GM19240 (cell line): Measurements from ENCODE around the gene LLCFC1.

ENCODE experiments used
- DNase-seq: peaks from one replicate; pipeline ENCODE4 v3.0.0; 2011; ENCODE audit warnings: low spot score; ENCODE audit not compliant: insufficient read length

The LLCFC1 gene

DNA sequence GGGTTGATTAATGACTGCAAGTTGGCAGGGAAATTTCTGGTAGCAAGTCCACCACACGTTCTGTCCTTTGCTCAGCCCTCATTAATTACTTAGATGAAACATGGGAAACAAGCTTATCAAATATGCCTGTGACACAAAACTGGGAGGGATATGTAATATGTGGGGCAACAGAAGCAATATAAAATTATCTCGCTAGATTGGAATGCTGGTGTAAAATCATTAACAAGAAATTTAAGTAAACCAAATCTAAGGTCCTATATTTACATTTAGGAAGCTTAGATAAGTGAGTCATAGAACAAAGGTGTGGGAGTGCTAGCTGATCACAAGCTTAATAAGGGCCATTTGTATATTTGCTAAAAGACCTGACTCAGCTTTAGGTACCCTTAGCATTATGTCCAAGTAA lies 29.3 kb upstream of the LLCFC1 start:
- no peak for DNase-seq

DNA sequence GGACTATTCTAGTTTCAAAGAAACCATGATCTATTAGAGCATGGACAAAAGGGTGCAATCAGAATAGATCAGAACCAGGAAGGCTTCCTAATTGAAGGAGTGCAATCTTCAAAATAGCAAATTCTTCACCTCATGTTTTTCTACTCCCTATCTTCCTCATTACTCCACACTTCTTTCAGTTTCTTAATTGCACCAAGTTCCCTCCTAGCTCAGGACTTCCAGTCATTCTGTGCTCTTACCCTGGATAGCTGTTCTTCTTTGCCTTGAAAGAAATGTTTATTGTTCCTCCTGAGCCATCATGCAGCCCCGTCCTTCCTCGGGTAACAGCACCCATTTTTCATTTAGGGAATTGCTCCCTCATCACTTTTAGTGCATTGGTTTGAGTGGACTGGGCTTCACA lies 28.8 kb upstream of the LLCFC1 start:
- no peak for DNase-seq

DNA sequence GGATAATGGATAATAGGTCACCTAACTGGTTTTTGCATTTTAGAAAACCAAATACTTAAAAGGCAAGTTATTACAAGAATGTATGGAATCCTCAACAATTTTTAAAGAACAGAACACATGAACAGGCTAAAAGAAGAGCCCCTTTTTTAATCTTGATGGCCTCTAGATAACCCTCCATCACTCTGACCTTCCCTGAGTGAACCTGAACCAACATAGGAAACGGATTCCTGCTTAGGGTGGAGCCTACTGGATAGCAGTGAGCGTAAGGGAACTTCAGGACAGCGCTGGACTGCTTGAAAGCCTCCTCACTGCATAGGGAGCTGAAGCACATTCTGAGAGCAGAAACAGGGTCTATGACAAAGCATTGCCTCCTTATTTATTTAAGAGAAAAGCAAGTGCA lies 26.2 kb upstream of the LLCFC1 start:
- DNase-seq = no peak

DNA sequence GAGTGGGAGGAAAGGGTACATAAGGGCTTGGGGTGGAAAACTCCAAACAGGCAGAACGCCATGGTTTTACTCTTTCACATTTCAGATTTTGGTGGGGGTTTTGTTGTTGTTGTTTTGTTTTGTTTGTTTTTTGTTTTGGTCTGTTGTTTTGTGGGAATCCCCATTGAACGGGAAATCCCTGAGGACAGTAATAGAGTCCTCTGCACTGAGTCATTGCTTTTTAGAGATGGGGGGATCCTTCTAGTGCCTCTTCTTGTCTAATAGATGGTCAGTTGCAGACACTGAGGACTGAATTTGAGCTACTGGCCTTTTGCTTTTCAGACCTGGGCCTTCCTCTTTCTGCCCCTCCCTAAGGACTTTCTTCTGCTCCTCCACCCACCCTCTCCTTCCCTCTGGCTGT lies 25.7 kb upstream of the LLCFC1 start:
- DNase-seq = no peak

DNA sequence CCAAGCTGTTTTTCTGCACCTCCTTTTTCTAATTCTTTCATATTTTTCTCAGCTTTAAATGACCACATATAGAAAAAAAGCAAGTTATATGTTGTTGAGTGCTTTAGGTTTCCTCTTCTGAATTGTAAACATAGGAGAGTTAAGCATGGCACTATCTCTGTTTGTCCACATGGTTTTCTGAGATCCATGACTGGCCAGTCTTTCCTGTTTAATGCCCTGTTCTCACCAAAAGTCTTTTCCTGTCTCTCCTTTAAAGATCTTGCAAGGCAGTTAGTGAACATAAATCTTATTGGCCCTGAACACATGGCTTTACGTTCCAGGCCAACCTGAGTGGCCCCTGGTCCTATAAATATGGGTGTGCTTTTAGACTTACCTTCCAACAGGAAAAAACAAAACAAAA lies 25.2 kb upstream of the LLCFC1 start:
- DNase-seq = no peak

DNA sequence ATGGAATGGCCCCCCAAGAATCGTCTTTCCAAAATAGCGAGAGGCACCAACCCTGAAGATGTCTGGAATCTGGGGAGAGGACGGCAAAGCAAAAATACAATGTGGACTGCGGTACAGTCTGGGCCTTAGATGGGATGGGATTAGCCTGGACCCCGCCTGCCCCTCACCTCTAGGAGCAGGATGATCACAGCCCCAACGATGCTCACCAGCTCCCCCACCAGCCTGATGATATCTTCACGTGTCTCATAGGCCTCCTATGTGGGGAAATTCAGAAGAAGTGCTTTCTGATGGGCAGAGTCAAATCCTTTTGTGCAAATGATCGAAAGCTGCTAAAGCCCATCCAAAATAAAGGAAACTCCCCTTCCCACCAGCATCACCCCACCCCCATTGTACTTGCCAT lies 24.0 kb upstream of the LLCFC1 start:
- DNase-seq = no peak

DNA sequence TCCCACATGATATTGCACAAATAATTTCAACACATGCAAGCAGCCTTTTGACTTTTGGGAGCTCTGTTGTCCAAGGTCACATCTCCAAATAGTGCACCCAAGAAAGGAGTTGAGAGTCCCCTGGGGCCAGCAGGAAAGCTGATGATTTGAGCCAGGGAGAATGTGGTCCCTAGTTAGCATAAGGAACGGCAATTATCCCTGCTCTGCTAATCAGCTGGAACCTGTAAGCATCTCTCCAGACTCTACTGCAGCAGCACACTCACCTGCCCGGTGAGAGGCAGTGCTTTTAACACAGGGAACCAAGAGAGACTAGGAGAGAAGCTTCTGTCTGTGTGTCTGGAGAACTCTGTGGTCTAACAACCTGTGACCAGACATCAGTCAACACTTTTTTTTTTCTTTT lies 22.8 kb upstream of the LLCFC1 start:
- no peak for DNase-seq

DNA sequence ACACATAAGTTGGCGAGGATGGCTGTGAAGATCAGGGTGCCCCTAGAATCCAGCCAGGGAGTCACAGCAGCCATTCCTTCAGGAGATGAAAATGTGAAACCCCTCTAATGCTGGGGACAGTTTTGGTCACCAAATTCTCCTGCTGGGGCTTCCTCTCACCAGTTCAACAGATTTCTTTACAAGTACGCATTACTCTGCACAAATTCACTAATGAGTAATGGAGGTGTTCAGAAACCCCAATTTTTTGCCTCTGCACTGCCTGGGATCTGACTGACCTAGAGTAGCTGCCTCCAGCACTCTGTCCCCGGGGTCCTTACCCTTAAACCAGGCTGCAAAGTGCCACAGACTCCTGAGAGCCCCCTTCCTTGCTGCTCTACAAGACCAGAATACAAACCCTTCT lies 21.8 kb upstream of the LLCFC1 start:
- no peak for DNase-seq

DNA sequence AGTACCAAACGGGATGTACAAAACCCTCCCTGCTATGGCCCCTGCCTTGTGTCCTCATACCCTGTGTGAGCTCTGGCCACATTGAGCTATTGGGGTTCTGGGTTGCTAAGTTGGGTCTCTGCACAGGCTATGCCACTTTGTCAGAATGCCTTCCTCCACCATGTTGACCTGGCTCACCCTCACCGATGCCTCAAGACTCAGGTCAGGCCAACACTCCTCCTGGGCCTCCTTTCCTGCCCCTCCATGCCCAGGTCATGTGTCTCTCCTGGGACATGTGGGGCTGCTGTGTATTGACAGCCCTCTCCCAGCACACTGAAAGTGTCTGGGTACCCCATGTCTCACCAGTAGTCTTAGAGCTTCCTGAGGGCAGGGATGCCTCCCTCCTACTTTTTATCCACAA lies 20.4 kb upstream of the LLCFC1 start:
- no peak for DNase-seq

DNA sequence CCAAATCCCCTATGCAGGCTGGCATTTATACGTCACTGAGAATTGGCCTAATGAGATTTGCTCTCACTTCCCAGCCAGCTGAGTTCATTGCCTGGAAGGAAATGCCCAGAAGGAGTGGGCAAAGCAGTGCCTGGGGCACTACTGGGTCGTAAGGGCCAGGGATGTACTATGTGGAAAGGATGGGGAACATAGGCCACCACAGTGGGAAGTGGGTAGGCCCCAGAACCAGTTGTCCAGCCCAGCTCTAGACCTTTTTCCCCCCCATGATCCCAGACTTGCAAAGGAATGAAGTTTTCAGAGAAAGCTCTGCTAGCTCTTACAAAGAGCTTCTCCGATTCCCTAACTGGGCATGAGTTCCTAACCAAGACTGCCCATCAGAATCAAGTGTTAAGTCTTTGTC lies 19.6 kb upstream of the LLCFC1 start:
- DNase-seq = no peak

DNA sequence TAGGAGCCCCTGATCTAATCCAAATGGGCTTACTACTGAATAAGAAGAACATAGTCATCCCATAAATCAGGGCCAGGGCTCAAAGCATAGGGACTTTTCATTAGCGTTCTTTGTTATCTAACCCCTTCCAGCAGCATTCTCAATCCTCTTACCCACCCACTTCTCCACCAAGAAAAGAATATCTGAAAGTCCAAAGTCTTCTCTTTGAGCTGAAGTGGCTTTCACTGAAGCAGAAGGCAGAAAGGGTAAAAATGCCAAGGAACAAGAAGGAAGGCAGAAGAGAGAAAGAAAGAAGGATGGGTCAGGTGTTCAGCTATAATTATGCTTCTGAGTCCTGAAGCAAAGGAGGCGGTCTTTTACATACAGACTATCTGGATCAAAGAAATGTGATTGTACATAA lies 15.9 kb upstream of the LLCFC1 start:
- DNase-seq = no peak

DNA sequence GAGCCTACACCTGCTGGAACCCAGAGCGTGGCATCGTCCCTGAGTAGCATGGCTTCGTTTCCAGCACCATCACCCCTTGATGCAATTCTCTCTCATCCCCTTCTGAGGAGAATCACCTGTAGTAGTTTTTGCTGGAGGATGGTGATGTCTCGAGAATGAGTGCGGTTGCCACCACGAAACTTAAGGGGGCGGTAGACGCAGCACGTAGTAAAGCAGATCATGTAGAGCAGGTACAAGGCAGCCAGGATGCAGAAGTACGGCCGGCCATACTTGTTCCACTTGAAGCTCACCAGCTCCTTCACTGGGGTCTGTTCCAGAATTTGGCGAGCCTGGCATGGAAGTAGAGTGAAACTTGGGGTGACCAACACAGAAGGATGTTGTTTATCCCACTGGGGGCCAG lies 13.9 kb upstream of the LLCFC1 start:
- no peak for DNase-seq

DNA sequence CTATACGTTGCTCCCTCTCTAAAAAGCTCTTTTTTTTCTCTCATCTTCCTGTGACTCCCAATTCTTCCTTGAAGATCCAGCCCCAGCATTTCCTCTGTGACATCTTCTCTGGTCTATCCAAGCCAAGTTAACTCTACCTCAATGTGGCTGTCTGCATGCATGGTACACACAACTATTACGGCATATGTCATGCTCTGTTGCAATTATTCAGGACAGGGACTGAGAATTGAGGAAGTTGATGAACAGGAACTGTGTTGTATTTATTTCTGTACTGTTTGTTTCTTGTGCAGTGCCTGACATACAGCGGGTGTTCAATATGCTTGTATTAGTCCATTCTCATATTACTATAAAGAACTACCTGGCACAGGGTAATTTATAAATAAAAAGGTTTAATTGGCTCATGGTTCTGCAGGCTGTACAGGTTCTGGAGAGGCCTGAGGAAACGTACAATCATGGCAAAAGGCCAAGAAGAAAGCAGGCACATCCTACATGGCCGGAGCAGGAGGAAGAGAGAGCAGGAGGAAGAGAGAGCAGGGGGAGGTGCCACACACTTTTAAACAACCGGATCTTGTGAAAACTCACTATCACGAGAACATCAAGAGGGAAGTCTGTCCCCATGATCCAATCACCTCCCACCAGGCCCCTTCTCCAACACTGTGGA lies 12.1 kb upstream of the LLCFC1 start:
- no peak for DNase-seq

DNA sequence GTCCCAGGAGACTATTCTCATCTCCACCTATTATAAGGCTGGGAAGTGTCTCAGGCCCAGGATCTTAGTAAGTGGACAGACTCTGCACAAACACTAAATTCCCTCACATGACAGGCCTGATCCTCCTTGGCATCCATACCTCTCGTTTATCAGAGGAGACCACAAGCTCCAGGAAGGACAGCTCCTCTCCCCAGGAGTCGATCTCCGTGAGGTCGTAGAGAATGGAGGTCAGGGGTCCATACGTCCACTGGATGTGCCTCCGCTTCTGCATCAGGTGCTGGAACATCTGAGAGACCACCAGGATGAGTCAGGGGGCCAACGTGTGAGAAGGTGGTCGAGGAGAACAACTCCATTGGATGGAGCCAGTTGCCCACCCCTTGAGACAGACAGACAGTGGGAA lies 11.3 kb upstream of the LLCFC1 start:
- no peak for DNase-seq

DNA sequence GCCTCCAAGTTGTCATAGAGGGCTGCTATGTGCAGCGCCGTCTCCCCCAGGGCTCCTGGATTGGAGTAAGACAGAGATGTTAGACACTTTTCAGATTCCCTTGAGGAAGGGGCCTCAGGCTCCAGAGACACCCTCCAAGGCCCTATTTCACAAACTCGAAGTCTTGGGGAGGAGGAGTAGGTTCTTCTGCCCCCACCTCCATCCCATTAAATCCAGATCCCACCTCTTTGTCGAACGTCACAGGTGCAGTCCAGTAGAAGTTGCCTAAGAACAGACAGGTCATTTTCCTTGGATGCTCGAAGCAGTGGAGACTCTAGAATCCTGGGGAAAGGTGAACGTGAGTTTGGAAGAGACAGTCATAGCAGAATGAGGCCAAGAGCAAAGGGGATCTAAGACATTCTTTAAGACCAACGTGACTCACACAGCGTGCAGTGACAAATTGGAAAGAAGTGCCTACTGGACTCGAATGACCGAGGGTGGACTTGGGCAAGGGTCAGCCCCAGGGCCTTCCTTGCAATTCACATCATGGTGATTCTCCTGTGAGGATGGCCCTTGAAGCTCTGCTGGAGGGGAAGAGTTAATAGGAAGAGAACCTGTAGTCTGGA lies 9.1 kb upstream of the LLCFC1 start:
- no peak for DNase-seq

DNA sequence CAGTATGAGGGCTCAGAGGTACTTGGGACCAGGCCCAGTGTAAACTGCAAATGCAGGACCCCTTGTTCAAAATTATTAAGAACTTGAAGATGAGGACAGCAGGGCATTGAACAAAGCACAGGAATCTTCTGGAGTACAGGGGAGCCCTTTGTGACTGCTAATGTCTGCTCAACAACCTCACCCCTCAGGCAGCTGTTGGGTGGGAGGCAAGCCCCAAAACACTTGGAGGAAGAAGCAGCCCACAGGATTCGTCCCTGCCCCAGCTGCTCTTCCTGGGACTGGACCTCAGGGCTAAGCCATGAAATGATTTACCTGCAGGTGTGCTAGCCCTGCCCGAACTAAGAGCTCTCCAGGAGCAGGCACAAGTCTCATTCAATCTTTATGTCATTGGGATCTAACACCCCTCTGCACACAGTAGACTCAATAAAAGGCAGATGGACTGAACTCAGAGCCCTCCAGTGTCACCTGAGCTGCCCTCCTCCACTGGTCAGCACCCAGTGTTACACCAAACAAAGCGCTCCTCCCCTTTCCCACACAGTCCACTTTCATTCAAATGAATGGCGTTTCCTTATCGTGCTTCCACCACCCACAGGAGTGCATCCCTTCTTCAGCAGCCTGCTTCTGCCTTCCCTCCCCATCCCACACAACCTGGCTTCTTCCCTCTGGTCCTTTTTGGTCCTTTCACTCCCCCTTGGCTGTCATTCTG lies 6.7 kb upstream of the LLCFC1 start:
- DNase-seq = no peak

DNA sequence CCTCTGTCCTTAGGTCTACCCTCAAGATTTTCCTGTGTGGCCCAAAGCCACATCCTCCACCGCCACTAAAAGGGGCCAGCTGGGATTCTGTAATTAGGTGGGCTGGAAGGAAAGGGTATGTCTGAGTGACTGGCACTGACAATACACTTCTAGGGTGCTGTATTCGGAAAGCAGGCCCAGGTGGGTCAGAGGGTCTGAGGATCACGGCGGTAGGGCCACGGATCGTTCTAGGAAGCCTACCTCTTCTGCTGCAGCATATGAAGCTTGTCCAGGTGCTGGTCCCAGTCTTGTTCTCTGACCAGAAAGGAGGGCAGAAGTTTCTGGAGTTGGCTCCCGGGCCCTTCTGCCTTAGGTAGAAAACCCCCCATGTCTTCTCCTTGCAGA lies 6.2 kb upstream of the LLCFC1 start:
- DNase-seq = no peak

DNA sequence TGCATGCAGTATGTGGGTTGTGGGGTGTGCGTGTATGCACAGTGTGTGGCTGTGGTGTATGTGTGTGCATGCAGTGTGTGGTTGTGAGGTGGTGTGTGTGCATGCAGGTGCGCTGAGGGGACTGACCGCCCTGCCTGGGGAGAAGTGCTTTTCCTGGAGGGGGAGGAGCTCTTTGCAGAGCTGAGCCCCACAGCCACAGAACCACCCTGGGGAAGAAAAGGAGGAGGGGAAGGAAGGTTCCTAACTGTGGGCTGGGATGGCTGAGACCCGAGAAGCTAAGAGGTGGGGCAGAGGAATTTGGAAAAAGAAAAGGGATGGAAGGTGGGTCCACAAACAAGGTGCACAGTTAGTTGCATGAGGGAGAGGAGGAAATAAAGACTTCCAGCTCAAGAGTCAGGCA lies 5.7 kb upstream of the LLCFC1 start, which contains the start of gene TRPV5:
Gene TRPV5, minus strand, starts transcription at position 123 of the 400 bp plus-strand sequence. CDS start 287 bp downstream, outside the sequence.
- no peak for DNase-seq

DNA sequence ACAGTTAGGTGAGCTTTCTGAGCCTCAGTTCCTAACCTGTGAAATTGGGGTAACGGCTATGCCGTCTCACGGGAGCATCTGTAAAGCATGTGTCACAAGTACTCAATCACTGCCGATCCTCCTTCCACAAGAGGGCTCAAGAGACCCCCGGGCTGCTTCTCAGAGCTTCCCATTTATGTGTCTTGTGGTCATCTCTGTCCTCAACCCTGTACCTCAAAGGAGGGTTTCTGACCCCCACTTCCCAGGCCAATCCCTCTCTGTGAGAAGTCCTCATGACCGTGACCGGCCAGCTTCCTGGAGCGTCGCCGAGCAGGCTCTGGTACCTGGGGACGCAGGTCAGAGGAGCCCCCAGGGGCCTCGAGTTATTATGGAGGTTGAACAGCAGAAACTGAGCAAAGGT lies 5.2 kb upstream of the LLCFC1 start:
- DNase-seq = no peak

DNA sequence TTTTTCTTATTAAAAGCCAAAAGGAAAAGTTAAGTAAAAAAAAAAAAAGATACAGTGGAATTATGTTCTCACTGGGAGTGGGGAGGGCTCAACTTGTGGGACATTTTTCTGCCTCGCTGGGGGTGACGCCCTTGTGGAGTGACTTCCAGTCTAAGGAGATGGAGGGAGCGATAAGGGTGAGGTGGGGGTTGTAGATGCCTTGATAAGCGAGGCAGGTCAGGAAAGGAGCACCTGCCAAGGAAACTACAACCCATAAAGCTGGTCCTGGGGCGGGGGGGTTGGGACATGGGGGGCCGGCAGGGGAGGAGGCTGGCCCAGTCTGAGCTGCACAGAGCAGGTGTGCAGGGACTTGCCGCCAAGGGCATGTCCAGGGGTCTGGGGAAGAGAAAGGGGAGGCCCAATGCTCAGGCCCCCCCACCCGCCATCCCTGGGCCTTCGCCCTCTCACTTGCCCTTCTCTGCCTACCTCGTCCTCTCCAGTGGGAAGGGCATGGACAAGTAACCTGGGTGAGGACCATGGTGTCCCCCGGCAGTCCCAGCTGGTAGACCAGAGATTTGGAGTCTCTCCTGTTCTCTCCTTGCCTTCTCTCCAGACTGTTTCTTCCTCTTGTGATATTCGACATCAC lies 3.2 kb upstream of the LLCFC1 start:
- no peak for DNase-seq

DNA sequence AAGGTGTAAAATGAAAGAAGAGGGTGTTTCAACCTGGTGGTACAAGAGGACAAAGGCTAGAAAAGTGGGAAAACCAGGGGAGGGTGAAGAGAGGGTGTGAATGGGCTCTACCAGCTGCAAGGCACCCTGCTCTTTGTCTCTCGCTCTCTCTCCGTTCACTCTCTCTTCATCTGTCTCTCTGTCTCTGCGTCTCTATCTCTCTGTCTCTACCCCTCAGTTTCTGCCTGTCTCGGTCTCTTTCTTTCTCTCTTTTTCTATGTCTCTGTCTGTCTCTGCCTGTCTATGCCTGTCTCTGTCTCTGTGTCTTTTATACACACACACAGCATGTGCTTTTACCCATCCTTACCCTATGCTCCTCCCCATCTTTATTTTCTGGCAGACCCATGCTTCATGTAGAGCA lies 673 bp upstream of the LLCFC1 start:
- no peak for DNase-seq

DNA sequence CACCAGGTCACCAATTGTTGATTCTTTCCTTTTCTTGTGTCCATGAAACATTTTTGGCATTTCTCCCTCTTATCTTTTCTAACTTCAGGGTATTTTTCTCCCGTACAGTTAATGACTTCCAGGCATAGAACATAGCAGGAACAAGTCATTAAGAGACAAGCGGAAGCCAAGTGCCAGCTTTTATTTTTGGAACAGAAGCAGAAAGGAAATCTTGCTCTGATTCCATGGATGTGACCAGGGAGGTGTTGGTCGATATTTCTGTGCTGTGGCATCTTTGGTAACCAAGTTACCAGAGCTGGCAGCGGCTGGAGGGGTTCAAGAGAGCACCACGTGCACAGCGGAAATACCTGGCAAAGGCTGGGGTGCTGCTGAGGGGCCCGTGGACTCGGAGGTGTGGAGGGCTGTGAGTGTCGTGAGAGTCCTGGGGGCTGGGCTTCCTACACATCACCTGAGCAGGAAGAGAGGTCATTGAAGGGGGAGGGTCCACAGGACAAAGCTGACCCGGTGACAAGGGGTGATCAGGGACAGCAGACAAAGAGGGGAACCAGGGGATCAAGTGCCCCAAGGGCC lies 1.8 kb downstream of the LLCFC1 start:
- no peak for DNase-seq
